Psoas muscle (tissue), 8 donors: ENCODE results near the gene ABCA2. TPM values are rescaled to one million over a fixed set of nuclear protein-coding genes. Genes with fewer than 3 reads are reported as not detected.

Experiments used
- ATAC-seq, 4 donors: fragments of 200-7000 bp; cut with Tn5 transposase; one replicate each; pipeline ENCODE4 v1.9.1; 2020; ENCODE audit warnings: moderate library complexity in 3 of 4, mild to moderate bottlenecking in 2 of 4
- DNase-seq, 2 donors: peaks; one replicate each; pipeline ENCODE4 v3.0.0-alpha.2; 2020
- H3K27ac ChIP-seq: fragments of 200-600 bp; one replicate; pipeline ENCODE4 v1.8.0; 2022
- H3K27me3 ChIP-seq, 3 donors: fragments of 200-600 bp in 1 of 3; one replicate each; pipeline versions ENCODE4 v1.6.1 to v1.8.0; 2013 to 2022; ENCODE audit warnings: low read length in 2 of 3, mild to moderate bottlenecking in 2 of 3, moderate library complexity in 1 of 3; ENCODE audit not compliant: insufficient read depth in 3 of 3
- H3K36me3 ChIP-seq, 2 donors: fragments of 200-600 bp in 1 of 2; one replicate each; pipeline versions ENCODE4 v1.6.1 to v1.8.0; 2013 to 2022; ENCODE audit warnings: low read depth in 1 of 2, mild to moderate bottlenecking in 1 of 2, moderate library complexity in 1 of 2; ENCODE audit not compliant: insufficient read depth in 1 of 2
- H3K4me1 ChIP-seq: fragments of 200-600 bp; one replicate; pipeline ENCODE4 v1.8.0; 2022
- H3K4me3 ChIP-seq: fragments of 200-600 bp; one replicate; pipeline ENCODE4 v1.8.0; 2022; ENCODE audit warnings: mild to moderate bottlenecking
- H3K9me3 ChIP-seq: fragments of 200-600 bp; one replicate; pipeline ENCODE4 v1.8.0; 2022
- CTCF ChIP-seq: fragments of 200-600 bp; IDR thresholded peaks from one replicate; pipeline ENCODE4 v1.8.0; 2022; ENCODE audit warnings: antibody characterized with exemption
- WGBS, 3 donors: extraction: QIAGEN DNeasy Blood & Tissue Kit; methylation state at CpG; one replicate each; pipeline versions ENCODE4 v1.1.6 to v1.1.7; 2013; 5-methylcytosine and 5-hydroxymethylcytosine counted together
- intact Hi-C, 2 donors: fragments of 100-400 bp; cut with DNase I; formaldehyde crosslinking; loops; one replicate each; pipeline versions ENCODE4 v1.11.0 to v1.14.2; 2022
- polyA plus RNA-seq, 3 donors: library from polyadenylated mRNA; stranded (reverse); fragments of 200-250 nt; gene quantifications; one replicate each; pipeline ENCODE4 v1.2.3, GENCODE V29; 2013
- total RNA-seq, 4 donors: library from RNA; stranded (reverse); fragmentation: NEBNext Ultra II Directional in 2 of 4; extraction: Animal tissue kit (Norgen Biotek cat#: 25700) in 2 of 4; gene quantifications; one replicate each; pipeline versions ENCODE4 v1.2.1 to v1.2.4, GENCODE V29; 2021 to 2023
- donor health status: healthy with polysubstance abuse.
- donor health status: DM: no; HTN: no; CAD: no; lungs with moderate emphysema.
- donor health status: Bipolar disorder and iron deficiency.
- donor health status: healthy.
- donor health status: DM: yes; HTN: yes; CAD: no.
- donor health status: DM: no; HTN: no; CAD: no.
- donor health status: DM: no; HTN: no; CAD: no.
- donor health status: DM: yes; HTN: yes; CAD: no.

The ABCA2 gene
- total and polyA plus RNA-seq, 7 donors = 6.9 to 23.5 (median 12.2) TPM

- 91 to 94% (median 92%) methylated on average over 34 to 36 of the region's 36 CpGs for WGBS, 3 donors
- Histone ChIP-seq H3K9me3 (no peaks in the 10 kb centered on the region), H3K4me1 (no peaks in the 10 kb centered on the region), H3K27me3 (no peaks in the 10 kb centered on the region), H3K36me3 (peaks cover 0 to 72% of the 10 kb centered on the region in 2 donors), H3K4me3 (no peak overlapping the region), H3K27ac (no peak overlapping the region)
- ATAC-seq = no peak
- intact Hi-C loops = no loop called here
- no peak for DNase-seq
- TF ChIP-seq CTCF = no peak
Measured at GRCh38 chr9:137014776-137015539, 13.1 kb downstream of the ABCA2 start.

GRCh38 chr9:137014166-137014565 is 13.9 kb downstream of the ABCA2 start:
- H3K27ac ChIP-seq = no peak overlapping the region
- intact Hi-C loops = no loop called here
- H3K9me3 ChIP-seq = no peaks in the 10 kb centered on the region
- TF ChIP-seq CTCF = no peak
- H3K4me3 ChIP-seq = no peak overlapping the region
- peaks cover 0 to 79% of the 10 kb centered on the region in 2 donors for H3K36me3 ChIP-seq
- no peaks in the 10 kb centered on the region for H3K4me1 ChIP-seq
- ATAC-seq (no peak), DNase-seq (no peak)
- 91 to 94% (median 91%) methylated on average over 18 to 23 of the region's 23 CpGs for WGBS, 3 donors
- H3K27me3 ChIP-seq = no peaks in the 10 kb centered on the region

GRCh38 chr9:137013571-137013940 is 14.5 kb downstream of the ABCA2 start:
- no peak for TF ChIP-seq CTCF
- no peak overlapping the region for H3K27ac ChIP-seq
- H3K9me3 ChIP-seq = no peaks in the 10 kb centered on the region
- no peak for DNase-seq
- no peak overlapping the region for H3K4me3 ChIP-seq
- H3K4me1 ChIP-seq = no peaks in the 10 kb centered on the region
- peaks cover 0 to 74% of the 10 kb centered on the region in 2 donors for H3K36me3 ChIP-seq
- H3K27me3 ChIP-seq = no peaks in the 10 kb centered on the region
- intact Hi-C loops = no loop called here
- WGBS, 3 donors = 97 to 98% (median 98%) methylated on average over 10 to 20 of the region's 20 CpGs
- ATAC-seq = no peak

- no peak overlapping the region for H3K27ac ChIP-seq
- H3K4me1 ChIP-seq = no peaks in the 10 kb centered on the region
- no peaks in the 10 kb centered on the region for H3K9me3 ChIP-seq
- ATAC-seq (no peak), DNase-seq (no peak)
- 82 to 88% (median 83%) methylated on average over 61 to 67 of the region's 67 CpGs for WGBS, 3 donors
- TF ChIP-seq CTCF = no peak
- H3K4me3 ChIP-seq = no peak overlapping the region
- peaks cover 0 to 74% of the 10 kb centered on the region in 2 donors for H3K36me3 ChIP-seq
- H3K27me3 ChIP-seq = no peaks in the 10 kb centered on the region
- intact Hi-C loops = no loop called here
Measured at GRCh38 chr9:137012694-137013570, 15.1 kb downstream of the ABCA2 start.
